ENCODE data around the gene FAM181B.
"Not testable (repeated sequence)": the region's sequence is repeated elsewhere in the genome, so short reads cannot be mapped to it uniquely, and the experiment has no call there.

FAM181B gene

DNA sequence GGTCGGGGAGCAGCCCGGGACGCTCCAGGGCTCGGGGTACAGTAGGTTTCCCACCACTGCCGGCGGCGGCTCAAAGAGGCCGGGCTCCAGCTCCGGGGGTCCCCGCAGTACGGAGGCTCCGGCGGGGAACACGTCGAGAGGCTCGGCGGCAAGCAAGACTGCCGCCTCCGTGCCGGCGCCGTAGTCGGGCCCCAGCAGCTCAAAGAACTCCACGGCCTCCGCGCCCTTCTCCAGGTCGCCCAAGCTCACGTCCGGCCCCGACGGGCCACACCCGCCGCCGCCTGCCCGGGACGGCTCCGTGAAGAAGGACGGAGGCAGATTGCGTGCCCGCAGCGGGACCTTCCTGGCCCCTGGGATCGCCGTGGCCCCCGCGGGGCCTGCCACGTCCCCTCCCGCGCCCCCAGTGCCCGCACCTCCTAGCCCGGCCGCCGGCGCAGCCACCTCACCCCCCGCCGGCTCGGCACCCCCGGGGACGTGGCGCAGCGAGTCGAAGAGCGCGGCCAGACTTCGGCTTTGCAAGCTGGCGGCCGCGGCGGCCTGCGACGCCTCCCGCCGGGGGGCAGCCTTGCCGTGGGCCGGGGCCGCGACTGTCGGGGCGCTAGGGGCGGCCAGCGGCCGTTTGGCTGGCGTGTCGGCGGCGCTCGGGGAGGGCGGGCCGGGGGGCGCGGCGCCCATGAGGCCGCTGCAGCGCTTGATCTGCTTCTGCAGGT, 775 bp downstream of the FAM181B start:
- no peak for DNase-seq (ENCODE audit: low read depth in 4 of 4, low spot score in 1 of 4)

- no peak for DNase-seq (ENCODE audit: low read depth in 4 of 4, low spot score in 1 of 4)
Observed at GRCh38 chr11:82732348-82732733, 1.3 kb downstream of the FAM181B start.

- no peak for DNase-seq (ENCODE audit: low read depth in 4 of 4, low spot score in 1 of 4)
Observed at GRCh38 chr11:82731691-82732277, 1.9 kb downstream of the FAM181B start.

DNA sequence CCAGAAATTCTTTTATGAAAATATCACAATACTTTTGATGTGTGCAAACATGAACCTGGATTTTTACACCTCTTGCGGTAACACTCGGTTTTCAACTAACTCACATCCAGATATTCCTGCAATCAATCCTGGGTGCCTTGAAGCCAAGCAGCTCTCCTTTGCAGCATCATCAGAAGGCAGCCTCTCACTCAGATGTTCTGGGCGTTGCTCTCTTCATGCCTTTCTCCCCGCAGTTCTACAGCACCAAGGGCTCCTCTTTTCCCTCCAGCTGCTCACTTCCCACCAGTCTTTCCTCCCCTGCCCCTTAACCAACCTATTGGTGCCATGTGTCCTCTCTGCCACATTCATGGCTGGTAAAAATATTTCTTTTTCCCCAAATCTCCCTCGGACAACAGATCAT, 2.9 kb downstream of the FAM181B start:
- DNase-seq (ENCODE audit: low read depth in 4 of 4, low spot score in 1 of 4) = no peak

DNA sequence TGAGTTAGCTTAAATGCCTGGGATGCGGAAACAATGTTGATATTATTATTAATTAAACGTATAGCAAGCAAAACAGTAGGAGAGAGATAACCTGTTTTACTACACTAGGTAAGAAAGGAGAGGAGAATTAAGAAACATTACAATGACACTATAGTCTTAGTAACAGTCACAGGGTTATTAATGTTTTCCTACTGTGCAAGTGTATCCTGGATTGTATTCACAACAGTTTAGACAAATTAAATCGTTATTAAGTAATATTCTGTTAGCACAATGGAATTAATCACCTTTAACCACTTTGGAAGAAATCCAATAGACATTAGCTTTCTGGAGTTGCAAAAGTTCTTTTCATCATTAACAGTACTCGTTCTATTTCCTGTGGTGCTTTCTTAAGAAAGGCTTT, 3.4 kb downstream of the FAM181B start:
- DNase-seq (ENCODE audit: low read depth in 4 of 4, low spot score in 1 of 4) = no peak

GRCh38 chr11:82724026-82724425, 9.6 kb downstream of the FAM181B start:
- DNase-seq (ENCODE audit: low read depth in 4 of 4, low spot score in 1 of 4) = no peak

- no peak for DNase-seq (ENCODE audit: low read depth in 4 of 4, low spot score in 1 of 4)
Observed at GRCh38 chr11:82722231-82722630, 11.4 kb downstream of the FAM181B start.

DNA sequence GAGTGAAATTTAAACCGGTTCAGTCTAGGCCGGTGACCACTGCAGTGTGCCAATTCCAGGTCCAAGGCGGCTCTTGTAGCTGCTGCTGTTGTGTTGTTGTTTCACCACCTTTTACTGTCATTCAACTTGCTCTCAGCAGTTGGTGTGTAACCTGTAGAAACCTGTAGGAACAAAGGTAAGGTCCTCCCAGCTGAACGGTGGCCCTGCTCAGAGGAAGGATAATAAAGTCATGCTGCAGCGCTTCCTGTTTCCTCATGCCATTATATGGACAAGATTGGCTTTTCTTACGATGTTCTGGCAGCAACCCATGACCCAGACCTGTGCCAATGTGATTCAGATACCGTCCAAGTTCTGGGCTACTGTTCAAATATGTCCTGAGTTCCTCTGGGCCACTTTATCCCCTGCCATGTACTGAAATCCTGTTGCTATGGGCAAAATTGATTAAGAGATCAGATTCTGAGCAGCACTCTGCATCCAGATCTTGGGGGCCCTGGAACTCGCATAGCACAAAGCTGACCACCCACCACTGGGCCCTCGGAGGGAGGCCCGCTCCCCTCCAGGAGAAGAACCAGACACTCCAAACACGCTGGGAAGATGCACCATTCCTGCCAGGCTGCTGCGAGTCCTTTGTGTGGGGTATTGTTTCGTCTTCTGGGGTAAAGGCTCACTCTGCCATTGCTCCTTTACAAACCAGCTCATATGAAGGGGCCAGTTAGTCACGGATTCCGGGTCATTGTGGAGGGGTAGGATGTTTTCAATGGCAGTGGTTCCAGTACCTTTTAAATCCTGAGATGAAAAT, 13.2 kb downstream of the FAM181B start:
- DNase-seq (ENCODE audit: low read depth in 4 of 4, low spot score in 1 of 4) = no peak

- no peak for DNase-seq (ENCODE audit: low read depth in 4 of 4, low spot score in 1 of 4)
Observed at GRCh38 chr11:82719361-82720105, 14.1 kb downstream of the FAM181B start.

DNA sequence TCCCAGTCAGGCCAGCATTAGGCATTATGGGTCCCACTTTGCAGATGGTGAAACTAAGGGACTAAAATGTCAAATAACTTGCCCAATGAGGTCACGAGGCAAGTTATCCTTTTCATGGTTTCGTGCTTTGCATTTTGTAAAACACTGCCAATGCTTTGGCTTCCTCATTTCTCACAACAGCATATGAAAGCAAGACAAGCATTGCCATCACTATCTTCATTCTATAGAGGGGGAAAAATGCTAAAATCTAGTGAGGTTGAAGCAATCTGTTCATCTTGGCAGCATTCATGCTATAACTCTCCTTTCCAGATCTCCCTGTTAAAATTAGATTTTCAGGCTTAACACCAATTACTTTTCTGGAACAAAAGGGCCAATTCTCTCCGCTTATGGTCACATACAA, 14.8 kb downstream of the FAM181B start:
- no peak for DNase-seq (ENCODE audit: low read depth in 4 of 4, low spot score in 1 of 4)

DNA sequence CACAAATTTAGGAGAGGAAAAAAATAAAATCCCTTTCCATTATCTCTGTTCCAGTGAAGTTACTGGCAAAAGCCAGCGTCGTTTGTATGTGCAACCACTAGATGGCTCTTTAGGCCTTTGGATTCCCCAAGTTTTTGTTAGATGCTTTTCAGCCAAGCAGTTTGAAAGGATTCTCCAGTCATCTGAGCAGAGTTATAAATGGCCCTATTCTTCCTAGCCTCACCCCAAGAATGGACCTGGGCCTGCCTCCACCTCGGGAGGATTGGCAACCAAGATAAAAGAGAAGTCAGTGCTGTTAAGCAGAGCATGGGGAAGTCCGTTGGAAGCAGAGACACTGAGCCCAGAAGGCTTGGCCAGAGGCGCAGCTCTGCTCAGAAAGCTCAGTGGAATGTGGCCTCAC, 15.4 kb downstream of the FAM181B start:
- no peak for DNase-seq (ENCODE audit: low read depth in 4 of 4, low spot score in 1 of 4)

DNA sequence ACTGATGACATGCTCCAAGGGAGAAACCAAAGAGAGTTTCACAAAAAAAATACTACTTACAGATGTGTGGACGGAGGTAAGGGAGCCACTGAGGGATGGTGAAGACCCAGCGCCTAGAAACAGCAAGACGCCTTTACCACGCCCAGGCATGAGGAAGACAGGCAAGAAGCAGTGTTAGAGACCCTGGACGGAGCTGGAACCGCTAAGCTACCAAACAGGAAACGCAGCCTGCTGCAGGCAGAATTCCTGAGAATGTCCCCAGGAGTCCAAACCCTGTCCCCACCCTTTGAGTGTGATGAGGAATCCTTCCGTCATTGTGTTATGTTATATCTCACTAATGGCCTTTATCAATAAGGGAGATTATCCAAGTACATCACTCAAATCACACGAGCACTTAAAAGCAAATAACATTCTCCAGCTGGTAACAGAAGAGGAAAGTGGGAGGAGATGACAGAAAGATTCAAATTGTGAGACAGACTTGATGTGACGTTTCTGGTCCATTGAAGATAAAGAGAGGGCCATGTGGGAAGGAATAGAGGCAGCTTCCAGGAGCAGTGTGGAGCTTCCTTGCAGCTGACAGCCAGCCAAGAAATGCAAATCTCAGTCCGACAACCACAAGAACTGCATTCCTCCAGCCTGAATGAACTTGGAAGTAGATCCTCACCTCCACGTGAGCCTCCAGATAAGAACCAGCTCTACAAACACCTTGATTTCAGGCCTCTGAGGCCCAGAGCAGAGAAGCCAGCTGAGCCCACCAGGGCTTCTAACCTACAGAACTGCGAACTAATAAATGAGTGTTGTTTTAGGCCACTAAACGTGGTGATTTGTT, 19.1 kb downstream of the FAM181B start:
- DNase-seq (ENCODE audit: low read depth in 4 of 4, low spot score in 1 of 4) = no peak

DNA sequence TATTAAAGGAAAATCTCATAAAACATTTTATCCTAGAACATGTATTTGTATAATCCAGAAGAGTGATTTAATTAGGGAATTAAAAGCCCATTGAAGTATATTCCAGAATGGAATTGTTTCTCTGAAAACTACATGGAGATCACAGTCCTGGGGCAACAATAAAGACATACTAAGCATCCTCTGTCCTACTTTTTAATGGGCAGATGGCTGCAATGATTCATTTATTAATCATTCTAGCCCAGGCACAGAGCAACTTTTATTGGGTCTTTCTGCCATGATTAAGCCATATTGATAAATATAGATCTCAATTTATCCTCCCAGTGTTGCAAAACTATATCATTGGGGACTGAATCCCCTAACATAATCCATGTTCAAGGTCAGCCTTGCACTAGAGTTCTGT, 22.0 kb downstream of the FAM181B start:
- DNase-seq (ENCODE audit: low read depth in 4 of 4, low spot score in 1 of 4) = no peak

GRCh38 chr11:82703796-82704195, 29.9 kb downstream of the FAM181B start:
- DNase-seq (ENCODE audit: low read depth in 4 of 4, low spot score in 1 of 4) = no peak

DNA sequence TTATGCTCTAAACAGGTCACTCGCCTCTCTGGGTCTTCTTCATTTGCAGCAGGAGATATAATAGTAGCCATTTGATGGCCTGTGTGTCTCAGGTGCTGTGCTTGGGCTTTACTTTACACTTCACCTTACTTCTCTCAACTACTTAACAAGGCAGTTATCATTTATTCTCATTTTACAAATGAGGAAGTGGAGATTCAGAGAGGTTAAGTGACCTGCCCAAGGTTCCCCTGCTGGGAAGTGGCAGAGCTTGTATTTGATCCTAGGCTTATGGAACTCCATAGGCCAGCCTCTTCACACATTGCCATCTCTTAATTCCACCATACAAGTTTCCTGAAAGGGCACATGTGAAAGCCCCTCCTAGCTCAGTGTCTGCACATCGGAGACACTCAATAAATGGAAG, 30.4 kb downstream of the FAM181B start:
- no peak for DNase-seq (ENCODE audit: low read depth in 4 of 4, low spot score in 1 of 4)

DNA sequence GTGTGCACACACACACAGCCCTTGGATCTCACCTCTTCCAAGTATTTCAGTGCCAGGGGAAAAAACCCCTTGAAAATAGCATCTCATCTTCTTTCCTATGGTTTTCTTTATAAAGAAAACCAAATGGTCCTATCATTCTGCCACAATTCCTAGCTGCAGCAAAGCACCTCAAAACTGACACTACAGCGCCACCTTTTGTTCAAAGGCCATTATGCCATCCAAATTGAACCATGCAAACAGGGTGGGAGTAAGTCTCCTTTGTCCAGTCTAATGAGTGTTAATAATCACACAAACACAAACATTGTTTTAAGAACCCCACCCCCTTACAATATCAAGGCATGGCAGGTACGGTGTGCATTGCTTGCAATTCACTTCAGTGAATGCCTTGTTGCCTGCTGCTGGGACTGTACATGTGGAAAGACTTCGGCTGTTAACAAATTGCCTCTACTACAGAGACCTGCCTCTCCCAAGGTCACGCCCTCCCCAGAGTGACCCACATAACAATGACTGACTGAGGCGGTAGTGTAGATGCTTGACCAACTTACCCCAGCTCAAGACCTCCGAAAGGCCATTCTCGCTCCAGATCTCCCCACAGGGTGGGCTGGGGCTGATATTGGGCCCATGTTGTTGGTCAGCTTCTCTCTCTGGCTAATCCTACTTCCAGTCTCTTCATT, 31.7 kb downstream of the FAM181B start:
- DNase-seq (ENCODE audit: low read depth in 4 of 4, low spot score in 1 of 4) = no peak

- no peak for DNase-seq (ENCODE audit: low read depth in 4 of 4, low spot score in 1 of 4)
Observed at GRCh38 chr11:82698576-82699352, 34.9 kb downstream of the FAM181B start.

- no peak for DNase-seq (ENCODE audit: low read depth in 4 of 4, low spot score in 1 of 4)
Observed at GRCh38 chr11:82692981-82693380, 40.7 kb downstream of the FAM181B start.

GRCh38 chr11:82689347-82689746, 44.3 kb downstream of the FAM181B start:
- not testable (repeated sequence) for DNase-seq (ENCODE audit: low read depth in 4 of 4, low spot score in 1 of 4)
